ENCODE measurements around the gene RASSF9. TPM values are rescaled to one million over a fixed set of nuclear protein-coding genes. Genes with fewer than 3 reads are reported as not detected.

The RASSF9 gene
- total RNA-seq, 2 donors from 2014 or later, result 1.3 to 4.4 TPM

DNA sequence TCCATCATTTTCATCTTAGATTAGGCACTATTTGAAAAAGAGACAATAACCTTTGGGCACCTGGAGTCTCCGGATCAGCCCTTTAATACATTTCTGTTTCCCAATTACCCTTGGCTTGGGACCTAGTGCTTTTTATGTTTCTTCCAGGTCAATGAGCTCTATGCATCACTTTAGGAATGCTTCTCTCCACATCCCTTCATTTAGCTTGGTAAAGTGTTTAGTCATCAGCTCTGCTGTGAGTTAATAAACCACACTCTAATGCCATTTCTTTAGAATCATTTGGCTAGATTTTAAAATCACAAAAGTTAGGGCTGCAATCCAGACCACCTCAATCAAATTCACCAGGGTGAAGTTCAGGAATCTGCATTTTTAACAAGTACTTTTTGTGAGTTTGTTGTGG, 41.7 kb downstream of the RASSF9 start:
- no peaks in the 10 kb centered on the region for H3K9me3 ChIP-seq
- H3K36me3 ChIP-seq (replicated peaks in 1 of 2; ENCODE audit: insufficient read depth in 1 of 2, low read depth in 2 of 2), result no peaks in the 10 kb centered on the region
- no peak overlapping the region for H3K27ac ChIP-seq
- TF ChIP-seq, protein P1, sequence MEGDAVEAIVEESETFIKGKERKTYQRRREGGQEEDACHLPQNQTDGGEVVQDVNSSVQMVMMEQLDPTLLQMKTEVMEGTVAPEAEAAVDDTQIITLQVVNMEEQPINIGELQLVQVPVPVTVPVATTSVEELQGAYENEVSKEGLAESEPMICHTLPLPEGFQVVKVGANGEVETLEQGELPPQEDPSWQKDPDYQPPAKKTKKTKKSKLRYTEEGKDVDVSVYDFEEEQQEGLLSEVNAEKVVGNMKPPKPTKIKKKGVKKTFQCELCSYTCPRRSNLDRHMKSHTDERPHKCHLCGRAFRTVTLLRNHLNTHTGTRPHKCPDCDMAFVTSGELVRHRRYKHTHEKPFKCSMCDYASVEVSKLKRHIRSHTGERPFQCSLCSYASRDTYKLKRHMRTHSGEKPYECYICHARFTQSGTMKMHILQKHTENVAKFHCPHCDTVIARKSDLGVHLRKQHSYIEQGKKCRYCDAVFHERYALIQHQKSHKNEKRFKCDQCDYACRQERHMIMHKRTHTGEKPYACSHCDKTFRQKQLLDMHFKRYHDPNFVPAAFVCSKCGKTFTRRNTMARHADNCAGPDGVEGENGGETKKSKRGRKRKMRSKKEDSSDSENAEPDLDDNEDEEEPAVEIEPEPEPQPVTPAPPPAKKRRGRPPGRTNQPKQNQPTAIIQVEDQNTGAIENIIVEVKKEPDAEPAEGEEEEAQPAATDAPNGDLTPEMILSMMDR (IDR thresholded peaks at IDR 0.05), result no peak
- TF ChIP-seq POLR2A (IDR thresholded peaks at IDR 0.05), result no peak
- H3K27me3 ChIP-seq, result no peaks in the 10 kb centered on the region
- 86 to 96% methylated on average over 1 of the region's 1 CpG for WGBS, 2 donors
- no peaks in the 10 kb centered on the region for H3K4me1 ChIP-seq
- ATAC-seq (no peak), DNase-seq (no peak)
- intact Hi-C loops (cut with DNase I), result no loop called here
- H3K4me3 ChIP-seq, result no peak overlapping the region

DNA sequence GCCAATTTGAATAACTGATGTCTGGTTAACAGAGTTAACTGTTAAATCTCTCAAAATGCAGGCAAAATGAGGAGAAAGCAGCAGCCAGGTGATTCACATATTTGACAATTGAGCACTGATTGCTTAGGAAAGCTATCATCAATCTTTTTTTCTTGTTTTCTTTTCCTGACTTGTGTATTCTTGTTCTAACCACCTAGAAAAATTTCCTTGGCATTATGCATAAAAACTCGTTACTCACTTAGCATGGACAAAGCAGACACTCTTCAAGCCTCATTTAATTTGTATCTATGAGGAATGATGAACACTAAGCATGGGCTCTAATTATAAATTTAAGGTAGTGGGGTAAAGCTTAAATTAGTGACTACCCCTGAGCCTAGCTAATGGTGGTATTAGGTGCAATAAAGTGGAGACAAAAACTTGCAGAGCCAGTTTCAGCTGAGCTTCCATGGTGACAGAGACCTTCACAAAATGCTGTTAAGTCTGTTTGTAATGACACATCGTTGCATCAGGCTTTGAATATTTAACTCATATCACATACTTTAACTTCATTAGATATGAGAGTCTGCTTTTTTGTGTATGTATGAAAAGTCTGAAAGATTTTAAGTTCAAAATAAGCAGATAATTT, 52.0 kb downstream of the RASSF9 start:
- intact Hi-C loops (cut with DNase I), result no loop called here
- WGBS, 2 donors, result 48 to 49% methylated on average over 2 of the region's 2 CpGs
- ATAC-seq (no peak), DNase-seq (no peak)
- TF ChIP-seq, protein P1 (IDR thresholded peaks at IDR 0.05), result no peak
- no peak for TF ChIP-seq POLR2A (IDR thresholded peaks at IDR 0.05)
- no peaks in the 10 kb centered on the region for H3K36me3 ChIP-seq (replicated peaks in 1 of 2; ENCODE audit: insufficient read depth in 1 of 2, low read depth in 2 of 2)
- no peaks in the 10 kb centered on the region for H3K9me3 ChIP-seq
- no peak overlapping the region for H3K27ac ChIP-seq
- H3K4me1 ChIP-seq, result no peaks in the 10 kb centered on the region
- no peak overlapping the region for H3K4me3 ChIP-seq
- no peaks in the 10 kb centered on the region for H3K27me3 ChIP-seq

DNA sequence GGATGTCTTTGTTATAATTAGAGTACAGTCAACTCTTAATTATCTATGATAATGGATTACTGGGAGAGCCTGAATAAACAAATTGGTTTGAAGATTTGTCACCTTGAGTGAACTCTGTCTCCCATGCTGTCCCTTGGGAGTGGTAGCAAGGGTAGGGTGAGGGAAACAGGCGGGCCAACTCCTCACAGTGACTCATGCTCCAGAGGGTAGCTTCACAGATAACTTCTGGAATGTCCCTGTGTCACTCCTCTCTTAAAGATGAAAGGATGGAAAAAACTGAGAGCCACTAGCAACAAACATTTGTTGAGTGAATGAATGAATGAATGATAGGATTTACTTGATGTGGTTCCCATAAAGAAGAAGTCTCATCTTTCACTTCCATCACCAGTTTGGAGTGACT, 53.5 kb downstream of the RASSF9 start:
- Histone ChIP-seq H3K4me3 (no peak overlapping the region), H3K4me1 (no peaks in the 10 kb centered on the region), H3K36me3 (replicated peaks in 1 of 2; ENCODE audit: insufficient read depth in 1 of 2, low read depth in 2 of 2) (no peaks in the 10 kb centered on the region), H3K27me3 (no peaks in the 10 kb centered on the region), H3K27ac (no peak overlapping the region), H3K9me3 (no peaks in the 10 kb centered on the region)
- DNase-seq (no peak), ATAC-seq (no peak)
- 68 to 84% methylated on average over 1 of the region's 1 CpG for WGBS, 2 donors
- intact Hi-C loops (cut with DNase I), result no loop called here
- no peak for TF ChIP-seq POLR2A (IDR thresholded peaks at IDR 0.05)
- TF ChIP-seq, protein P1 (IDR thresholded peaks at IDR 0.05), result no peak

DNA sequence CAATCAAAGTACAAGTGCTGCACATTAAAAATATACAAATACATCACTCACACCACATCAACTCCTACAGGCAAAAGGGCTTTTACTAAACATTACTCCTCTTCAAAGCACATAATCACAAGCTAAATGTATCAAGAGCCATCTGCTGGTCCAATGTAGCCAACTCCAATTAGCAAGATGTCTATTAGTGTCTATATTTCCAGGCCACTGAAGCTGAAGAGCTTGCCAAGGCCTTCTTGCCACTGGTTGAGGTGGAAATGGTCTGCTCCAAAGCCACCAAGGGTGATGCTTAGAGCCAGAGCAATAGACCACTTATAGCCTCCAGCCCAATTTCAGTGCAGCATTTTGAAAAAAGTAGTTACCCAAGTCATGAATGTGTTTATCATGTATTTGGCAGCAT, 54.4 kb downstream of the RASSF9 start:
- DNase-seq (no peak), ATAC-seq (no peak)
- Histone ChIP-seq H3K27ac (no peak overlapping the region), H3K27me3 (no peaks in the 10 kb centered on the region), H3K4me1 (no peaks in the 10 kb centered on the region), H3K4me3 (no peak overlapping the region), H3K36me3 (replicated peaks in 1 of 2; ENCODE audit: insufficient read depth in 1 of 2, low read depth in 2 of 2) (no peaks in the 10 kb centered on the region), H3K9me3 (no peaks in the 10 kb centered on the region)
- no peak for TF ChIP-seq POLR2A (IDR thresholded peaks at IDR 0.05)
- TF ChIP-seq, protein P1 (IDR thresholded peaks at IDR 0.05), result no peak
- intact Hi-C loops (cut with DNase I), result no loop called here

DNA sequence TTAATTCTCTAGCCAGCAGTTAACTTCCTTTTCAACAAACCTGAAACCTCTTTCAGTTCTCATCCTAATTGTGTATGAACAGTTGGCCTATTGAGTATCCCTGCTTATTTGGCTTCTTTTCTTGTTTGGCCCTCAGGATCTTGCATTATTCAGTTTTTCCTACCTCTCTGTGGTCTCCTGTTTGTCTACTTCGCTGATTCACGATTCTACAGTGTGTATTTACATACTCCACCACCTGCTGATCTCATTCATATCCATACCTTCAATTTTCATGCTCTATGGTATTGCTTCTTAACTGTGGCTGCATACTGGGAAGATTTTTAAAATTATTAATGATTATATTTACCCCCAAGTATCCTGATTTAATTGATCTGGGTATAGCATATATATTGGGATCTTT, 56.4 kb downstream of the RASSF9 start:
- Histone ChIP-seq H3K4me1 (no peaks in the 10 kb centered on the region), H3K9me3 (no peaks in the 10 kb centered on the region), H3K27me3 (no peaks in the 10 kb centered on the region), H3K4me3 (no peak overlapping the region), H3K36me3 (replicated peaks in 1 of 2; ENCODE audit: insufficient read depth in 1 of 2, low read depth in 2 of 2) (no peaks in the 10 kb centered on the region), H3K27ac (no peak overlapping the region)
- WGBS, 2 donors, result 50 to 75% methylated on average over 2 of the region's 2 CpGs
- DNase-seq (no peak), ATAC-seq (no peak)
- intact Hi-C loops (cut with DNase I), result no loop called here
- no peak for TF ChIP-seq POLR2A (IDR thresholded peaks at IDR 0.05)
- TF ChIP-seq, protein P1 (IDR thresholded peaks at IDR 0.05), result no peak
